Esophagus squamous epithelium (tissue), 4 donors: ENCODE results near the gene CD160.

Experiments used
- POLR2A ChIP-seq, 4 donors: fragments of 450-650 bp; IDR thresholded peaks; one replicate each; pipeline ENCODE4 v1.6.1; 2017; ENCODE audit warnings: antibody characterized with exemption in 4 of 4, mild to moderate bottlenecking in 4 of 4, moderate library complexity in 3 of 4
- TF ChIP-seq, protein P1 (sequence below), 6 experiments: fragments of 450-650 bp in 4 of 6; fragments of 200-600 bp in 2 of 6; sonication (generic) in 2 of 6; IDR thresholded peaks; one replicate each; pipeline ENCODE4 v1.5.1; 2016 to 2019; ENCODE audit warnings: antibody characterized with exemption in 6 of 6, mild to moderate bottlenecking in 4 of 6, moderate library complexity in 4 of 6

DNA sequence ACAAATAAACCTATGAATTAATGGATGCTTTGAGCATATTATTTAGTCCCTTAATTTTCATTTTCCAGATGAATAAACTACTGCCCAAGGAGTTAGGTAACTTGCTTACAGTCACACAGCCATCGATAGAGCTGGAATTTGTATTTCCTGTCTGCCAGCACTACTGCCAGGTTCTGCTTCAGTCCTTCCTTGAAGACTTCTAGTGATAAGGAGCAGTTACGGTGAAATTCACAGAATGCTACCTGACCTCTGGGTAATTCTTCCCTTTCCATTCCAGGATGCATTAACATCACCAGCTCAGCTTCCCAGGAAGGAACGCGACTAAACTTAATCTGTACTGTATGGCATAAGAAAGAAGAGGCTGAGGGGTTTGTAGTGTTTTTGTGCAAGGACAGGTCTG, 11.2 kb downstream of the CD160 start:
- TF ChIP-seq, protein P1, sequence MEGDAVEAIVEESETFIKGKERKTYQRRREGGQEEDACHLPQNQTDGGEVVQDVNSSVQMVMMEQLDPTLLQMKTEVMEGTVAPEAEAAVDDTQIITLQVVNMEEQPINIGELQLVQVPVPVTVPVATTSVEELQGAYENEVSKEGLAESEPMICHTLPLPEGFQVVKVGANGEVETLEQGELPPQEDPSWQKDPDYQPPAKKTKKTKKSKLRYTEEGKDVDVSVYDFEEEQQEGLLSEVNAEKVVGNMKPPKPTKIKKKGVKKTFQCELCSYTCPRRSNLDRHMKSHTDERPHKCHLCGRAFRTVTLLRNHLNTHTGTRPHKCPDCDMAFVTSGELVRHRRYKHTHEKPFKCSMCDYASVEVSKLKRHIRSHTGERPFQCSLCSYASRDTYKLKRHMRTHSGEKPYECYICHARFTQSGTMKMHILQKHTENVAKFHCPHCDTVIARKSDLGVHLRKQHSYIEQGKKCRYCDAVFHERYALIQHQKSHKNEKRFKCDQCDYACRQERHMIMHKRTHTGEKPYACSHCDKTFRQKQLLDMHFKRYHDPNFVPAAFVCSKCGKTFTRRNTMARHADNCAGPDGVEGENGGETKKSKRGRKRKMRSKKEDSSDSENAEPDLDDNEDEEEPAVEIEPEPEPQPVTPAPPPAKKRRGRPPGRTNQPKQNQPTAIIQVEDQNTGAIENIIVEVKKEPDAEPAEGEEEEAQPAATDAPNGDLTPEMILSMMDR (IDR thresholded peaks at IDR 0.05): no peak
- TF ChIP-seq POLR2A (IDR thresholded peaks at IDR 0.05): no peak
